ENCODE data around the gene IGFBP7.
A peak's percentile ranks its signal among the peaks of the same experiment; 100 is the strongest.

The IGFBP7 gene

DNA sequence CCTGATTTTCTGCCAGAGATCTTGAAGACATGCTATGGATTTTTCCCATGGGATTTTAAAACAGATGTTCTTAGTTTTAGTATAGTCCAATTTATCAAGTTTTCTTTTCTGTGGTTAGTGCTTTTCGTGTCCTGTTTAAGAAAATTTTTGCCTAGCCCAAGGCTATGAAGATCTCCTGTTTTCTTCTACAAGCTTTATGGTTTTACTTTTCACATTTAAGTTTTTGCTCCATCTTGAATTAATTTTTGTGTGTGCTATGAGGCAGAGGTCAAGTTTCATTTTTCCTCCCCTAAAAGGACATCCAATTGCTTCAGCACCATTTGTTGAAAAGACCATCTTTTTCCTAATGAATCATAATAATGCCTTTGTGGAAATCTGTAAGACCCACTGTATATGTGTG, 65.9 kb downstream of the IGFBP7 start:
- FAIRE-seq: no peak

DNA sequence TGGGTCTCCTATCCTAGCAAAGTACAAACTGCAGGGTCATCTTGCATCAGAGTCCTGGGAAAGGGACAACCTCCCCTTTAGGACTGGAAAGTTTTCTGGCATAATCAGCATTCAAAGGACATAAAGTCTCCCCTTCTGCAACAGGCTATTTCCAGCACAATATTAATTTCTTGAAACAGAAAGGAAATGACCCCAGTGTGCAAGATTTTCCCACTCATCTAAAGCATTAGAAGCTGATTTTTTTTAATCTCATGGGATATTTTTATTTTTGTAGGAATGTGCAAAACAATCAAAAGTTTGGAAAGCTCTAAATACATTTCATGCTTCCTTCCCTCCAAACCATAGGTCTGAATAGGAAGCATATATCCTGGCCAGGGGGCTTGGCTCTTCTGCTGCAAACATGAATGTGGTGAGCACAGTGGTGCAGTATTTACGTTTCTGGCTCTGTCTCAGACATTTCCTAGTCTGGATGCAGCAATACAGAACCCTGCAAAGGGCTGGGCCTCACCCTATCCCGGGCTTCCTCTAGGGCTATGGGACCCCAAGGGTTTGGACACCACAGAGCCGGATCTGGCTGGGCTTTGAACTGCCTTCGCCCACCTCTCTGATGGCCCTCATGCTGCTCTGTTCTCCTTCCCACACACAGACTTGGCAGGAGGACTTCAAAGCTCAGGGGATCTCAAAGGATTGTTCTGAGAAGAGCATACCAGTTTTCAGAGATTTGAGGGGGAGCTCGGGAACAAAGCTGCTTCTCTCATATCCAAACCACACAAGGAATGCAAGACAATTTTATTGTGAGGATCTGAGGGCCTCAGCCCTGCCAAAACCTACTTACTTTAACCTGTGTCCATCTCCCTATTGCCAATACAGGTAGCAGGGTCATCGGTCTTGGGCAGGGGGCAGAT, 66.6 kb downstream of the IGFBP7 start:
- DNase-seq (ENCODE audit: insufficient read length, low spot score): no peak
- no peak for FAIRE-seq

More for the DNA sequence above, 65.9 kb downstream of the IGFBP7 start:
- DNase-seq (ENCODE audit: insufficient read length, low spot score): no peak

DNA sequence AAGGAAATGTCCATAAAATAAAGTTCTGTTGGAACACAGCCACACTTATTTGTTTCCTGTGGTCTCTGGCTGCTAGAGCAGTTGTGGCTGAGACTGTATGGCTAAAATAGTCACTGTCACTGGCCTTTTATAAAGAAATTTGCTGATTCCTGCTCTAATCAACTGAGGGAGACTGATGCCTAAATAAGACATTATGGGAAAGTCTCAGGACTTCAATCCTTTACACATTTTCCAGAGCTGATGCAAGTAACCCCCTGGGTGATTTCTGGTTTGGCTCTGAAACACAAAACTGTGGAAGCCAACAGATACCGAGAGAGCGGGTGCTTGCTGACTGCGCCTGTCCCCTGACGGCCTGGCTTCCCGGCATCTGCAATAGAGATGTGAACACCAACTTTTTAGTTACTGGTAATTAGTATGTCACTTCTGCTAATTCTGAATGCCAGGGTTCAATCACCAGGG, 67.4 kb downstream of the IGFBP7 start:
- DNase-seq (ENCODE audit: insufficient read length, low spot score): no peak
- no peak for FAIRE-seq

DNA sequence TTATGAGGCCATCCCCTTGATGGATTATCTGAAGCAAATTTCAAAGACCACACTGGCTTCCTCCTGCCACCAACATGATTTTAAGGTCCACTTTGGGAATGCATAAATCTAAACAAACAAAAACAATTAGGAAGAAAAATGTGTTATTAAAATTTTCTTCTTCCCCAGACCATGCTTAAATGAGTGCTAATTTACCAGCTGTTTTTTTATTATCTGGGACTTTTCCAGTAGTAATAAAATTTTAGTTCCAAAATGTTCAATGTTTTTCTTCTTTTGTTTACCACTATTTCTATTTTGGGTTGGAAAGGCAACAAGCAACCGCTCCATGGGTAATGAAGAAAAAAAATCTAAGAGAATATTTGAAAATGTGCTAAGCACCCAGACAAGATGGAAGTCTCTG, 69.2 kb downstream of the IGFBP7 start:
- FAIRE-seq (no peak), DNase-seq (ENCODE audit: insufficient read length, low spot score) (no peak)

DNA sequence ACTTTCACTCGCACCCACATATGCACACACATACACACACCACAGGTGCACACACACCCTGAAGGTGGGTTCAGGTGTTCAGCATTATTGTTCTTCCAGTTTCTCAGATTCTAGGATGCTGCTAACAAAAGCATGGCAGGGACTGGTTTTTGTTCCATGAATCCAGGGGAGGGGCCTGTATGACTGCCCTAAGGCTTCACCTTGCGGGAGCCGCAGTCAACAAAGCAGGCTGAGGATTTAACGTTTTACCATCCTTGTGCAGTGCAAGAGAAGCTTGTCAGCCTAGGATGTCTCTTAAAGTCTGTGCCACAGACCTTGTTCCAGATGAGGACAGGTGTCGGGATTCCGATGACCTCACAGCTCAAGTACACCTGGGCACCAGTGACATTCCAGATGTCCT, 69.7 kb downstream of the IGFBP7 start:
- DNase-seq (ENCODE audit: insufficient read length, low spot score) (no peak), FAIRE-seq (no peak)

DNA sequence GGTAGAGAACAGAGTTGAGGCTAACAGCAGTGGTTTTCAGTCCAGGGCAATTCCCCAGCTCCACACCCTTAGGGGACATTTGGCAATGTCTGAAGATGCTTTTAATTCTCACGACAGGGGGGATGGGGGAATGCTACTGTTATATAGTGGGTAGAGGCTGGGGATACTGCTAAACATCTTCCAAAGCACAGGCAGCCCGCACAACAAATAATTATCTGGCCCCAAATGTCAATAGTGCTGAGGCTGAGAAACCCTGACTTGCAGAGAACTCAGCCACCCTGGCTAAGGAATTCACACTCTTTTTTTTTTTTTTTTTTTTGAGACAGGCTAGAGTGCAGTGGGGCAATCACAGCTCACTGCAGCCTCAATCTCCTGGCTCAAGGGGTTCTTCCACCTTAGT, 70.8 kb downstream of the IGFBP7 start:
- DNase-seq (ENCODE audit: insufficient read length, low spot score) (no peak), FAIRE-seq (no peak)

DNA sequence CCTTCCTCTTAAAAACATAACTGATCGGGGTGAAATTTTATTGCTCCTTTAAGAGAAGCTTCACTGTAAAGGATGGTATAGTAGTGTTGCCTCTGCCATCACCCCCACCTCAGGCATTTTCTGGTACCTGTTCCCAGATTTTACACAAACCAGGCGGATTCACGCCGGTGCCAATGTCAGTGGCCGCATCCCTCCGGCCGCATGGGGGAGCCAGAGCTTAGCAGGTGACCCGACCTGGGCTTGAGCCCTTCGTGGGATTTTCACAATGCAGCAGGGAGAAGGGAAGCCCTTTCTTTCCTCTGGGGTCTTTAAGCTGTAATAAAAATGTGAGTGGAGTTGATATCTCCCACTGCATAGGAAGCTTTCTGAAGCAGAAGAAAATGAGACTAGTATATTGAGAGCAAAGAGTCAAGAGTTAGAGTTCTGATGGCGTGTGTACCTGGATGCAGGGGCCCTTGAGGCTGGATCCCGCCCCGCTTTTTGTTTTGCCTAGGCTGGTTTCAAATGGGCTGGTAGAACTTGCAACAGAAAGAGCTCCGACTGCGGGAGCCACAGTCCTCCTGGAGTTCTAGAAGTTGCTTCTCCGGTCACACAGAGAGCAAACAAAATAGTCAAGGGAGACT, 72.1 kb downstream of the IGFBP7 start:
- FAIRE-seq: no peak
- DNase-seq (ENCODE audit: insufficient read length, low spot score): peak; percentile 8

DNA sequence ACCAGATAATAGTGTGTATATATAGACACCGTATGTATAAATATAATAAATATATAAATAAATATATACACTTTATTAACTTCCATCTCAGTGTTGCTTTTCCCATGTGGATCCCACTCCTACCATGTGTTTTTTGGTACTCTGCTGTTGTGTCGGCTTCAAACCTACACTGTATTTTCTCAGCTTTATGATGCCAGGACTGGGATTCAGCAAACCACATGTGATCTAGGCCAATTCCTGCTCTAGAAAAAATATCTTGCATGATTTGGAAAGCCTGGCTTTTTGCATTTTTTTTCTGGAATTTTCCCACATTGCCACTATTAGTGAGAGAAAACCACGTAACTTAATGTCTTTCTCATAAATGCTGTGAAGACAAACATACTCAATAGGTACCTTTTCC, 75.7 kb downstream of the IGFBP7 start:
- FAIRE-seq: no peak

DNA sequence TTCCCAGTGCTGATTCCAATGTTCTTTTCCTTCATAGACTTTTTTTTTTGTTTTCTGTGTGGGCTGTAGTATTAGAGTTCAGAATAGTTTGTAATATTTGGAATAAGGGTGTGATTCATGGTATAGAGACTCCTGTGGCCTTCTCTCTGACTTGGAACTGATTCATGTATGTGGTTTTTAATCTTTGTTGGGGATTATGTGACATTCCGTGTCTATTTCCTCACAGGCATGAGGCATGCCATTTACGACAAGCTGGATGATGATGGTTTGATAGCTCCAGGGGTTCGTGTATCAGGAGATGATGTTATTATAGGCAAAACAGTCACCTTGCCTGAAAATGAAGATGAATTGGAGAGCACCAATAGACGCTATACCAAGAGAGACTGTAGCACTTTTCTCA, 87.1 kb downstream of the IGFBP7 start:
- DNase-seq (ENCODE audit: insufficient read length, low spot score) (no peak), FAIRE-seq (no peak)

More for the DNA sequence above, 75.7 kb downstream of the IGFBP7 start:
- no peak for DNase-seq (ENCODE audit: insufficient read length, low spot score)

GRCh38 chr4:57020467-57021101, 89.6 kb downstream of the IGFBP7 start:
- no peak for DNase-seq (ENCODE audit: insufficient read length, low spot score)
- FAIRE-seq: no peak

DNA sequence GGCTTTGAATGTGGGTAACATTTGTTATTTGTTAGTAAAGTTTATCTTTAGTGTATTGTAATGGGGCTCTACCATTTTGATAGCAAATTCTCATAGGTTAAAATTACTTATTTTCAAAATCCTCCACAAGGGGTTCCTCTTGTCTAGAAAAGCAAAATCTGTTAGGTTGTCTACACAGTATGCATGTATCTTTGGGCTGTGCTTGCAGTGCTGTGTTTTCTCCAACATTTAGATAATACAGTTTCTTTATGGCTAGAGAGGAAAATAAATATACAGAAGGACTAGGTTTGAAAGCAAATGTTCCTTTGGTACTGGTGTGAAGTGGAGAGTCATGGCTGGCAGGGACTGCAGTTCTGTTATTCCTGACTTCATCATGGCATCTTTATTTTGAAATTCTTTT, 91.2 kb downstream of the IGFBP7 start:
- FAIRE-seq (no peak), DNase-seq (ENCODE audit: insufficient read length, low spot score) (no peak)

DNA sequence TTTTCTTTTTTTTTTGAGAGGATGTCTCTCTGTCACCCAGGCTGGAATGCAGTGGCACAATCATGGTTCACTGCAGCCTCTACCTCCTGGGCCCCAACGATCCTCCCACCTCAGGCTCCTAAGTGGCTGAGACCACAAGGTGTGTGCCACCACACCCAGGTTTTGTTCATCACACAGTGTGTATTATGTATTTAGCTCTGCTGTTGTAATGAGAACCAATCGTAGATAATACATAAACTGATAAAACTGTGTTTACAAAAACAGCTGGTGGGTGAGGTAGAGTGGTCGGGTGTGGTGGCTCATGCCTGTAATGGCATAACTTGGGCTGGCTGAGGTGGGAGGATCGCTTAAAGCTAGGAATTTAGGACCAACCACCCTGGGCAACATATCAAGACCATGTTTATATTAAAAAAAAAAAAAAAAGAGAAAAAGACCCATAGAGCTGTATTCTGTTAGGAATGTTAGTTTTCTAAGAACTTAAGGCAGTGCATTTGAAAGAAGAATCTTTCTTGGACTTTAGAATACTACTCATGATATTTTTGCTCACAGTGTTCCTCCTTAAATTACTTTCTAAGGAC, 96.6 kb downstream of the IGFBP7 start:
- DNase-seq (ENCODE audit: insufficient read length, low spot score) (no peak), FAIRE-seq (no peak)

GRCh38 chr4:56999751-57000150, 110.4 kb downstream of the IGFBP7 start:
- no peak for DNase-seq (ENCODE audit: insufficient read length, low spot score)
- no peak for FAIRE-seq

- FAIRE-seq: no peak
These were observed 114.7 kb downstream of the IGFBP7 start for GRCh38 chr4:56995525-56995924.

DNA sequence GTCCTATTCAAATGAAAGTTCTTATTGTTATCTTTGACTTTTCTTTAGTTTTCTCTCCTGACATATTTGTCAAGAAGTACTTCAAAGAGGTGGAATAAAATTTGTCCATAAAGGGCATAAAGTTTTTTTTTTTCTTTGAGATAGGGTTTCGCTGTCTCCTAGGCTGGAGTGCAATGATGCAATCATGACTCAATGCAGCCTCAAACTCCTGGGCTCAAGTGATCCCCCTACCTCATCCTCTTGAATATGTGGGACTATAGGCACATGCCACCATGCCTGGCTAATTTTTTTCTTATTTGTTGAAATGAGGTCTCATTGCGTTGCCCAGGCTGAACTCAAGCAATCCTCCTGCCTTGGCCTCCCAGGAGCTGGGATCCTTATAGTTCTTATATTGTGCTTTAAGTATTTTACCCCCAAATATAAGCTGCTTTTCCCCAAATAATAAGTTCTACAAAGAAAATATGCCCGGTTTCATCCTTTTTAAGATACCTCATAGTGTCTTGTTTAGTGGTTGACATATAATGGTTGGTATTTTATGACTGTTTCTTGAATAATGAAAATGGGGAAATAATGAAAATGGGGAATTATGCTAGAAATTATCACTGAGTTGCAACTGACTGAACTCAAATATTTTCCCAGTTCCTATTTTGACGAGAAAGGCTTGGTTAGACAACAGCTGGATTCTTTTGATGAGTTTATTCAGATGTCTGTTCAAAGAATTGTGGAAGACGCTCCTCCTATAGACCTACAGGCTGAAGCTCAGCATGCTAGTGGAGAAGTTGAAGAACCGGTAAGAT, 119.9 kb downstream of the IGFBP7 start:
- no peak for FAIRE-seq
- no peak for DNase-seq (ENCODE audit: insufficient read length, low spot score)

More at GRCh38 chr4:56995525-56995924, 114.7 kb downstream of the IGFBP7 start:
- no peak for DNase-seq (ENCODE audit: insufficient read length, low spot score)

DNA sequence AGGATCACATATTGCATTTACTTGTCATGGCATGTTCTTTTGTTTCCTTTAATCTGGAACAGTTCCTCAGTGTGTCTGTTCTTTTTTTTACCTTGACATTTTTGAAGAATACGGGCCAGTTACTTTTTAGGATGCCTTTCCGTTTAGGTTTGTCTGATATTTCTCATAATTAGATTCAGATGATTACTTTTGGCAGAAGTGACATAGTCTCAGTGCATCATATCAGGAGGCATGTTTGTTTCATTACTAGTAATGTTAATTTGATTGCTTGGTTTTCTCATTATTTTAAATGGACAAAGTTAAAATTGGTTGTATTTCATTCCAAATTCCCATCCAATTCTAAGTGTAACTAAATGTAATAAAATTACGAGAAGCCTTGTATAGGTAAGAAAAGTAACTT, 123.2 kb downstream of the IGFBP7 start:
- DNase-seq (ENCODE audit: insufficient read length, low spot score) (no peak), FAIRE-seq (no peak)

DNA sequence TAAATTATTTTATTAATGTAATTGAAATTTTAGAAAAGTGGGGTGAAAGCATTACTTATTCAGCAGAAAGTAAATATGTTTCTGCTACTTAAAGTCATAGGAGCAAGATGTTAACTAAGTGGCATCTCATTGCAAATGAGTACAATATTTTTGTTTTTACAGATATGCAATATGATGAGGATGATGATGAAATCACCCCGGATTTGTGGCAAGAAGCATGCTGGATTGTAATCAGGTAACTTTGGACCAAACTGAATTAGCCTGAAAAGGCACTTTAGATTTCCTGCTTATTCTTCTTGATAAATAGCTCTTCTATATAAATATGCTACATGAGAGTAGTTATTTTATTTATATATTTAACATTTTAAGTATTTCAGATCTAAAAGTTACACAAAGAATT, 124.0 kb downstream of the IGFBP7 start:
- FAIRE-seq (no peak), DNase-seq (ENCODE audit: insufficient read length, low spot score) (no peak)

GRCh38 chr4:56981795-56982201, 128.4 kb downstream of the IGFBP7 start:
- FAIRE-seq (no peak), DNase-seq (ENCODE audit: insufficient read length, low spot score) (no peak)
